ENCODE data around the gene KRT77.

DNA sequence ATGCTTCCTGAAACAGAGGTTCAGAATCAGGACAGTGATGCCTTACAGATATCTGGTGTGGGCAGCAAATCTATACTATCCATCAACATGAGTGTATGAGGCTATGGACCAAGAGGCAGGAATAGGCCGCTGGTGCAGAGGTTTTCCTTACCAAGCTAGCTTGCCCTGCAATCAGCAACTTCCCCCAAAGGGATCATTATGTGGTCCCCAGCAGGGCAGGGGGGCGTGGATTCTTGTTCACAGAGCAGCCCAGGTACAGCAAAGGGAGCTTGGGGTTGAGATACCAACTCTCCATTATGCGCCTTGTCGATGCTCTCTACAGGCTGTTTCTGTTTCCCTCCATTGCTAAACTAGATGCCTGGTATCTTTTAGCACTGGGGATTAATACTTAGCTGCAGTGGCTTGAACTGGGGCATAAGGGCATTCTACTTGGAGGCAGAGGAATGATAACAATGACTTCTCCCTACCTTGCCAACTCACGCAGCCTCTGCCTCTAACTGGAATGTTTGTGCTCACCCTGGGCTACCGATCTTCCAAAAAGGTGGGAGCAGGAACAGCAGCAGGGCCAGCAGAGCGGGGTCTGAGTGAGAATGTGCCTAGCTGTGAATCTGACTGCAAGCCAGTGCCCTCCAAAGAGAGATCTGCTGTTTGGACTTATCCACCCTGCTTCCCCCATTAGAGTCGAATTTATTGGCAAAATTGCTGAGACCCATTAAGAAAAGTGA is 12.8 kb downstream of the KRT77 start:
- TF ChIP-seq, protein P1, sequence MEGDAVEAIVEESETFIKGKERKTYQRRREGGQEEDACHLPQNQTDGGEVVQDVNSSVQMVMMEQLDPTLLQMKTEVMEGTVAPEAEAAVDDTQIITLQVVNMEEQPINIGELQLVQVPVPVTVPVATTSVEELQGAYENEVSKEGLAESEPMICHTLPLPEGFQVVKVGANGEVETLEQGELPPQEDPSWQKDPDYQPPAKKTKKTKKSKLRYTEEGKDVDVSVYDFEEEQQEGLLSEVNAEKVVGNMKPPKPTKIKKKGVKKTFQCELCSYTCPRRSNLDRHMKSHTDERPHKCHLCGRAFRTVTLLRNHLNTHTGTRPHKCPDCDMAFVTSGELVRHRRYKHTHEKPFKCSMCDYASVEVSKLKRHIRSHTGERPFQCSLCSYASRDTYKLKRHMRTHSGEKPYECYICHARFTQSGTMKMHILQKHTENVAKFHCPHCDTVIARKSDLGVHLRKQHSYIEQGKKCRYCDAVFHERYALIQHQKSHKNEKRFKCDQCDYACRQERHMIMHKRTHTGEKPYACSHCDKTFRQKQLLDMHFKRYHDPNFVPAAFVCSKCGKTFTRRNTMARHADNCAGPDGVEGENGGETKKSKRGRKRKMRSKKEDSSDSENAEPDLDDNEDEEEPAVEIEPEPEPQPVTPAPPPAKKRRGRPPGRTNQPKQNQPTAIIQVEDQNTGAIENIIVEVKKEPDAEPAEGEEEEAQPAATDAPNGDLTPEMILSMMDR (IDR thresholded peaks at IDR 0.05; ENCODE audit: poor library complexity, severe bottlenecking): no peak
- no peak for TF ChIP-seq TAF1 (IDR thresholded peaks at IDR 0.05; ENCODE audit: low read depth)
- no peak for TF ChIP-seq POLR2AphosphoS5 (IDR thresholded peaks at IDR 0.05)
- no peak for TF ChIP-seq EP300 (conservative IDR thresholded peaks at IDR 0.05; ENCODE audit: poor library complexity, severe bottlenecking)
- no peak for TF ChIP-seq MXI1 (conservative IDR thresholded peaks at IDR 0.05; ENCODE audit: poor library complexity, severe bottlenecking)
- TF ChIP-seq EZH2 (IDR thresholded peaks at IDR 0.05; ENCODE audit: borderline replicate concordance, insufficient read depth, low read length, poor library complexity, severe bottlenecking): no peak
- TF ChIP-seq RAD21 (conservative IDR thresholded peaks at IDR 0.05): no peak

All from neural cell (in vitro differentiated cells).